Kidney (tissue), 14 donors: ENCODE results near the gene PGAM2. TPM values are rescaled to one million over a fixed set of nuclear protein-coding genes. Genes with fewer than 3 reads are reported as not detected.

Source experiments
- DNase-seq, 5 donors: peaks; one replicate each; pipeline ENCODE4 v3.0.0-alpha.2; 2013 to 2020
- FAIRE-seq: peaks from 2 replicates; lab custom pipeline; 2012; peaks lifted over from hg19 to GRCh38; lab: Jason Lieb, UNC
- H3K27ac ChIP-seq, 2 donors: one replicate each; pipeline ENCODE4 v1.7.0; 2013; ENCODE audit warnings: low read depth in 2 of 2, low read length in 2 of 2, inconsistent platforms in 1 of 2
- H3K27me3 ChIP-seq: one replicate; pipeline ENCODE4 v1.7.1; 2013; ENCODE audit warnings: low read length, inconsistent platforms; ENCODE audit not compliant: control insufficient read depth, insufficient read depth
- H3K36me3 ChIP-seq, 3 donors: one replicate each; pipeline versions ENCODE4 v1.7.0 to v1.7.1; 2013; ENCODE audit warnings: low read length in 3 of 3, control low read depth in 1 of 3, inconsistent platforms in 1 of 3; ENCODE audit not compliant: insufficient read depth in 3 of 3, control insufficient read depth in 2 of 3
- H3K4me1 ChIP-seq, 3 donors: one replicate each; pipeline versions ENCODE4 v1.7.0 to v1.7.1; 2013; ENCODE audit warnings: low read length in 3 of 3, inconsistent platforms in 1 of 3, low read depth in 1 of 3; ENCODE audit not compliant: control insufficient read depth in 2 of 3, insufficient read depth in 2 of 3
- H3K4me3 ChIP-seq, 3 donors: one replicate each; pipeline versions ENCODE4 v1.7.0 to v1.8.1; 2013; ENCODE audit warnings: low read length in 3 of 3, control low read depth in 1 of 3, inconsistent platforms in 1 of 3
- H3K9ac ChIP-seq, 3 donors: one replicate each; pipeline versions ENCODE4 v1.7.0 to v1.7.1; 2013; ENCODE audit warnings: low read length in 3 of 3, control low read depth in 1 of 3, inconsistent platforms in 1 of 3
- H3K9me3 ChIP-seq, 3 donors: one replicate each; pipeline versions ENCODE4 v1.7.0 to v1.7.1; 2013; ENCODE audit warnings: low read length in 3 of 3, control low read depth in 1 of 3, inconsistent platforms in 1 of 3; ENCODE audit not compliant: control insufficient read depth in 2 of 3, insufficient read depth in 1 of 3
- intact Hi-C: fragments of 100-400 bp; cut with DNase I; formaldehyde crosslinking; loops from one replicate; pipeline ENCODE4 v1.11.1; 2022
- polyA plus RNA-seq: library from polyadenylated mRNA; stranded (reverse); fragments of 350-450 nt; fragmentation: Illumina TruSeq; extraction: RNeasy Lipid Tissue Mini Kit (QIAGEN cat#74804); gene quantifications from one replicate; pipeline ENCODE4 v1.2.3, GENCODE V29; 2014; ENCODE audit warnings: low read depth, low replicate concordance; ENCODE audit not compliant: insufficient read depth
- total RNA-seq: library from RNA; stranded (reverse); fragmentation: NEBNext Ultra II Directional; extraction: Animal tissue kit (Norgen Biotek cat#: 25700); gene quantifications from one replicate; pipeline ENCODE4 v1.2.1, GENCODE V29; 2021
- TF ChIP-seq, protein P1 (sequence below): IDR thresholded peaks from 3 replicates; pipeline ENCODE4 v1.5.1; 2012; ENCODE audit warnings: mild to moderate bottlenecking, moderate library complexity, borderline replicate concordance; ENCODE audit not compliant: insufficient read depth; ENCODE audit errors: extremely low read depth
- donor health status: control.
- donor health status: control.
- donor health status: control.
- donor health status: control.
- donor health status: control.
- donor health status: DM: yes; HTN: yes; CAD: no.
- donor health status: Normal renal cell carcinoma (clear cell type).

The PGAM2 gene
- total and polyA plus RNA-seq, 2 donors from 2014 or later = 2.1 to 37.7 TPM

DNA sequence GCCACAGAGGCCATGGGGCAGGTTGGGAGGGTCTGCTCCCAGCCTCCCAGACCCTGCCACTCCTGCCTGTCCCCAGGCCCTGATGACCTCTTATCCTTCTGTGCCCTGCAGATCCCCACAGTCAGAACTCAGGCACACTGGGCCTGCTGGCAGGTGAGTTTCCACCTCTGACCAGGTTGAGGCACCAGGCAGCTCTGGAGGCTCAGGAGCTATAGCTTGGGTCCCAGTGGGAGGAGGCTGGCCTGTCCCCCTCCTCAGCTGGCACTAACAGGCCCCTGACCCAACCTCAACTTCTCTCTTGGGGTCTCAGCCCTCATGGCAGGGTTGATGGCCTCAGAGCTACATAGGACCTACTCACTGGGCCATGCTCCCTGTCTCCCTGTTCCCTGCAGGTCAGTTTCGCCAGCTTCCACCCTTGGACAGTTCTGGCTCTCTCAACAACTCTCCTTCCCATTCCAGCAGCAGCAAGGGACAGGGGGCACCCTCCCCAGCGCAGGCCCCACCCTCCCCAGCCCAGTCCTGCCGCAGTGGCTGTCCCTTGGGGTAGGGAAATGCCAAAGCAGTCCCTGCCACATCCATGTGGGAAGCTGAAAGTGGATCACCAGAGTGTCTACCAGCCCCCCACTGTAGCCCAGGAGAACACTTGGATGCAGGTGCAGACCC is 36.1 kb upstream of the PGAM2 start:
- FAIRE-seq (no peak), DNase-seq (peak in 2 of 5 donors; percentile 51 to 55)
- Histone ChIP-seq H3K9me3 (no peaks in the 10 kb centered on the region), H3K4me1 (peaks cover 0 to 5% (median 5%) of the 10 kb centered on the region in 3 donors), H3K27ac (peak overlapping the region in 1 of 2 donors; percentile 78), H3K36me3 (no peaks in the 10 kb centered on the region), H3K27me3 (no peaks in the 10 kb centered on the region), H3K9ac (no peak overlapping the region), H3K4me3 (no peak overlapping the region)
- intact Hi-C loops = no loop called here
- TF ChIP-seq, protein P1, sequence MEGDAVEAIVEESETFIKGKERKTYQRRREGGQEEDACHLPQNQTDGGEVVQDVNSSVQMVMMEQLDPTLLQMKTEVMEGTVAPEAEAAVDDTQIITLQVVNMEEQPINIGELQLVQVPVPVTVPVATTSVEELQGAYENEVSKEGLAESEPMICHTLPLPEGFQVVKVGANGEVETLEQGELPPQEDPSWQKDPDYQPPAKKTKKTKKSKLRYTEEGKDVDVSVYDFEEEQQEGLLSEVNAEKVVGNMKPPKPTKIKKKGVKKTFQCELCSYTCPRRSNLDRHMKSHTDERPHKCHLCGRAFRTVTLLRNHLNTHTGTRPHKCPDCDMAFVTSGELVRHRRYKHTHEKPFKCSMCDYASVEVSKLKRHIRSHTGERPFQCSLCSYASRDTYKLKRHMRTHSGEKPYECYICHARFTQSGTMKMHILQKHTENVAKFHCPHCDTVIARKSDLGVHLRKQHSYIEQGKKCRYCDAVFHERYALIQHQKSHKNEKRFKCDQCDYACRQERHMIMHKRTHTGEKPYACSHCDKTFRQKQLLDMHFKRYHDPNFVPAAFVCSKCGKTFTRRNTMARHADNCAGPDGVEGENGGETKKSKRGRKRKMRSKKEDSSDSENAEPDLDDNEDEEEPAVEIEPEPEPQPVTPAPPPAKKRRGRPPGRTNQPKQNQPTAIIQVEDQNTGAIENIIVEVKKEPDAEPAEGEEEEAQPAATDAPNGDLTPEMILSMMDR = no peak

GRCh38 chr7:44100458-44101302 is 35.3 kb upstream of the PGAM2 start:
- DNase-seq (peak; percentile 29 to 87 (median 65)), FAIRE-seq (no peak)
- no peak overlapping the region for H3K4me3 ChIP-seq
- peak overlapping the region in 1 of 2 donors; percentile 25 for H3K27ac ChIP-seq
- intact Hi-C loops = no loop called here
- H3K4me1 ChIP-seq = peaks cover 0 to 5% (median 5%) of the 10 kb centered on the region in 3 donors
- TF ChIP-seq, protein P1 = no peak
- no peaks in the 10 kb centered on the region for H3K9me3 ChIP-seq
- no peak overlapping the region for H3K9ac ChIP-seq
- no peaks in the 10 kb centered on the region for H3K36me3 ChIP-seq
- H3K27me3 ChIP-seq = no peaks in the 10 kb centered on the region

GRCh38 chr7:44099669-44100068 is 34.3 kb upstream of the PGAM2 start:
- TF ChIP-seq, protein P1 = no peak
- no peaks in the 10 kb centered on the region for H3K9me3 ChIP-seq
- DNase-seq = no peak
- peaks cover 0 to 5% (median 5%) of the 10 kb centered on the region in 3 donors for H3K4me1 ChIP-seq
- H3K36me3 ChIP-seq = no peaks in the 10 kb centered on the region
- H3K27me3 ChIP-seq = no peaks in the 10 kb centered on the region
- FAIRE-seq = no peak
- no peak overlapping the region for H3K4me3 ChIP-seq
- intact Hi-C loops = no loop called here
- no peak overlapping the region for H3K9ac ChIP-seq
- H3K27ac ChIP-seq = no peak overlapping the region
